Karpas-422 (cell line): ENCODE measurements around the gene UCHL5. TPM values are rescaled to one million over a fixed set of nuclear protein-coding genes. Genes with fewer than 3 reads are reported as not detected.
A peak's percentile ranks its signal among the peaks of the same experiment; 100 is the strongest.
"Not testable (repeated sequence)": the region's sequence is repeated elsewhere in the genome, so short reads cannot be mapped to it uniquely, and the experiment has no call there.

ENCODE experiments used
- DNase-seq: peaks from one replicate; pipeline ENCODE4 v3.0.0-alpha.2; 2015
- H2AFZ ChIP-seq: fragments of 200-600 bp; sonication (generic); 2 replicates; pipeline ENCODE4 v1.6.1; 2014; ENCODE audit warnings: antibody characterized with exemption, low read length, mixed read lengths
- H3K27ac ChIP-seq: fragments of 200-600 bp; sonication (generic); 2 replicates; pipeline ENCODE4 v1.5.1; 2014; ENCODE audit warnings: mild to moderate bottlenecking, low read length, moderate library complexity
- H3K27me3 ChIP-seq: fragments of 200-600 bp; sonication (generic); 2 replicates; pipeline ENCODE4 v1.6.1; 2014; ENCODE audit warnings: low read length, mixed read lengths
- H3K36me3 ChIP-seq: fragments of 200-600 bp; sonication (generic); 2 replicates; pipeline ENCODE4 v1.6.1; 2014; ENCODE audit warnings: low read length, mixed read lengths; ENCODE audit not compliant: insufficient read depth
- H3K4me1 ChIP-seq: fragments of 200-600 bp; sonication (generic); 2 replicates; pipeline ENCODE4 v1.6.1; 2014; ENCODE audit warnings: mild to moderate bottlenecking, low read length, mixed read lengths
- H3K4me2 ChIP-seq: fragments of 200-600 bp; sonication (generic); 2 replicates; pipeline ENCODE4 v1.6.1; 2014; ENCODE audit warnings: low read length, low read depth, mild to moderate bottlenecking; ENCODE audit not compliant: poor library complexity, severe bottlenecking
- H3K4me3 ChIP-seq: fragments of 200-600 bp; sonication (generic); 2 replicates; pipeline ENCODE4 v1.5.1; 2014; ENCODE audit warnings: mild to moderate bottlenecking, antibody characterized with exemption, low read length, mixed read lengths
- H3K79me2 ChIP-seq: fragments of 200-600 bp; sonication (generic); 2 replicates; pipeline ENCODE4 v1.6.1; 2014; ENCODE audit warnings: mild to moderate bottlenecking, low read length, mixed read lengths
- H3K9ac ChIP-seq: fragments of 200-600 bp; sonication (generic); 2 replicates; pipeline ENCODE4 v1.6.0; 2014; ENCODE audit warnings: low read length
- H3K9me2 ChIP-seq: fragments of 200-600 bp; sonication (generic), shearing (Covaris generic); replicated peaks from 2 replicates; pipeline ENCODE4 v1.6.0; 2014; ENCODE audit warnings: mild to moderate bottlenecking, low read length, moderate library complexity; ENCODE audit not compliant: insufficient read depth
- H3K9me3 ChIP-seq: fragments of 300-700, 200-600 bp; sonication (generic); 2 replicates; pipeline ENCODE4 v1.6.1; 2014; ENCODE audit warnings: low read length, mixed read lengths
- H4K20me1 ChIP-seq: fragments of 200-600 bp; sonication (generic); 2 replicates; pipeline ENCODE4 v1.6.1; 2014; ENCODE audit warnings: mild to moderate bottlenecking, antibody characterized with exemption, low read length, low read depth; ENCODE audit not compliant: insufficient read depth
- total RNA-seq: library from RNA; depleted of rRNA; stranded (reverse); fragments of >200 nt; shearing (Covaris generic); gene quantifications from 2 replicates; pipeline ENCODE4 v1.2.3, GENCODE V29; 2014; ENCODE audit warnings: low replicate concordance

Gene UCHL5
- total RNA-seq, 1 experiment from 2014 or later, result 63.4 TPM

- DNase-seq, result no peak
- Histone ChIP-seq H2AFZ (no peak overlapping the region), H3K4me2 (no peak overlapping the region), H3K4me1 (no peaks in the 10 kb centered on the region; the same call in 1 of the 2 replicates), H3K9me3 (no peaks in the 10 kb centered on the region), H3K27me3 (no peaks in the 10 kb centered on the region), H3K4me3 (no peak overlapping the region), H3K9ac (no peak overlapping the region), H3K9me2 (no peaks in the 10 kb centered on the region), H3K27ac (no peak overlapping the region), H4K20me1 (no peaks in the 10 kb centered on the region), H3K36me3 (peaks cover 42% of the 10 kb centered on the region), H3K79me2 (peaks cover 96% of the 10 kb centered on the region)
Measured at GRCh38 chr1:193036337-193037047, 22.7 kb downstream of the UCHL5 start.

- peaks cover 96% of the 10 kb centered on the region for H3K79me2 ChIP-seq
- no peak overlapping the region for H3K4me3 ChIP-seq
- H3K27me3 ChIP-seq, result no peaks in the 10 kb centered on the region
- 0 out of 2 replicates have a peak, but pooled peaks cover 3% of the 10 kb centered on the region for H3K4me1 ChIP-seq
- no peaks in the 10 kb centered on the region for H3K9me2 ChIP-seq
- H3K27ac ChIP-seq, result no peak overlapping the region
- H3K9me3 ChIP-seq, result no peaks in the 10 kb centered on the region
- DNase-seq, result no peak
- no peak overlapping the region for H3K4me2 ChIP-seq
- H2AFZ ChIP-seq, result no peak overlapping the region
- H3K36me3 ChIP-seq, result peaks cover 48% of the 10 kb centered on the region
- no peaks in the 10 kb centered on the region for H4K20me1 ChIP-seq
- H3K9ac ChIP-seq, result no peak overlapping the region
Measured at GRCh38 chr1:193033610-193034009, 25.6 kb downstream of the UCHL5 start.

GRCh38 chr1:193032643-193033427, 26.3 kb downstream of the UCHL5 start:
- H3K9me3 ChIP-seq, H3K4me2 ChIP-seq, H3K9me2 ChIP-seq, H4K20me1 ChIP-seq, H3K27me3 ChIP-seq, H3K4me1 ChIP-seq, H2AFZ ChIP-seq, H3K9ac ChIP-seq, H3K4me3 ChIP-seq, H3K27ac ChIP-seq, DNase-seq: not testable (repeated sequence)
- peaks cover 51% of the 10 kb centered on the region for H3K36me3 ChIP-seq
- H3K79me2 ChIP-seq, result peaks cover 91% of the 10 kb centered on the region

GRCh38 chr1:193031431-193031830, 27.7 kb downstream of the UCHL5 start:
- H3K4me3 ChIP-seq, result no peak overlapping the region
- H3K36me3 ChIP-seq, result peaks cover 46% of the 10 kb centered on the region; the same call in 1 of the 2 replicates
- no peak overlapping the region for H3K4me2 ChIP-seq
- H4K20me1 ChIP-seq, result no peaks in the 10 kb centered on the region
- H3K4me1 ChIP-seq, result 0 out of 2 replicates have a peak, but pooled peaks cover 3% of the 10 kb centered on the region
- H3K9me3 ChIP-seq, result no peaks in the 10 kb centered on the region
- H2AFZ ChIP-seq, result no peak overlapping the region
- no peak overlapping the region for H3K9ac ChIP-seq
- H3K79me2 ChIP-seq, result peaks cover 84% of the 10 kb centered on the region
- H3K9me2 ChIP-seq, result no peaks in the 10 kb centered on the region
- no peaks in the 10 kb centered on the region for H3K27me3 ChIP-seq
- H3K27ac ChIP-seq, result no peak overlapping the region
- peak; percentile 51 for DNase-seq

- H2AFZ ChIP-seq, result no peak overlapping the region
- H4K20me1 ChIP-seq, result no peaks in the 10 kb centered on the region
- no peak overlapping the region for H3K27ac ChIP-seq
- H3K4me2 ChIP-seq, result no peak overlapping the region
- H3K27me3 ChIP-seq, result no peaks in the 10 kb centered on the region
- H3K79me2 ChIP-seq, result peaks cover 84% of the 10 kb centered on the region
- H3K4me1 ChIP-seq, result 0 out of 2 replicates have a peak, but pooled peaks cover 3% of the 10 kb centered on the region
- no peak overlapping the region for H3K9ac ChIP-seq
- H3K36me3 ChIP-seq, result peaks cover 48% of the 10 kb centered on the region; the same call in 1 of the 2 replicates
- H3K4me3 ChIP-seq, result no peak overlapping the region
- no peak for DNase-seq
- no peaks in the 10 kb centered on the region for H3K9me2 ChIP-seq
- H3K9me3 ChIP-seq, result no peaks in the 10 kb centered on the region
Measured at GRCh38 chr1:193030280-193030679, 28.9 kb downstream of the UCHL5 start.

GRCh38 chr1:193025218-193025617, 33.9 kb downstream of the UCHL5 start:
- Histone ChIP-seq H4K20me1 (no peaks in the 10 kb centered on the region), H3K9me2 (no peaks in the 10 kb centered on the region), H2AFZ (no peak overlapping the region), H3K27ac (no peak overlapping the region), H3K4me1 (no peaks in the 10 kb centered on the region), H3K4me3 (no peak overlapping the region), H3K9ac (no peak overlapping the region), H3K27me3 (no peaks in the 10 kb centered on the region), H3K9me3 (no peaks in the 10 kb centered on the region), H3K4me2 (no peak overlapping the region), H3K79me2 (peaks cover 48% of the 10 kb centered on the region), H3K36me3 (peaks cover 56% of the 10 kb centered on the region; the same call in 1 of the 2 replicates)
- DNase-seq, result no peak

GRCh38 chr1:193019442-193020026, 39.6 kb downstream of the UCHL5 start:
- Histone ChIP-seq H3K9me3 (no peaks in the 10 kb centered on the region), H2AFZ (no peak overlapping the region), H3K36me3 (peaks cover 60% of the 10 kb centered on the region; the same call in 1 of the 2 replicates), H3K27ac (no peak overlapping the region), H3K9me2 (no peaks in the 10 kb centered on the region), H3K4me2 (no peak overlapping the region), H3K9ac (no peak overlapping the region), H3K4me3 (no peak overlapping the region), H3K27me3 (no peaks in the 10 kb centered on the region), H3K79me2 (peaks cover 14% of the 10 kb centered on the region; the same call in 1 of the 2 replicates), H4K20me1 (no peaks in the 10 kb centered on the region), H3K4me1 (no peaks in the 10 kb centered on the region)
- DNase-seq, result peak; percentile 74

GRCh38 chr1:193016788-193017187, 42.4 kb downstream of the UCHL5 start:
- Histone ChIP-seq H3K4me2 (no peak overlapping the region), H3K4me3 (no peak overlapping the region), H3K79me2 (peaks cover 12% of the 10 kb centered on the region; the same call in 1 of the 2 replicates), H3K27me3 (no peaks in the 10 kb centered on the region), H3K36me3 (peaks cover 53% of the 10 kb centered on the region; the same call in 1 of the 2 replicates), H4K20me1 (no peaks in the 10 kb centered on the region), H2AFZ (no peak overlapping the region), H3K9ac (no peak overlapping the region), H3K9me2 (no peaks in the 10 kb centered on the region), H3K9me3 (no peaks in the 10 kb centered on the region), H3K27ac (no peak overlapping the region), H3K4me1 (no peaks in the 10 kb centered on the region)
- no peak for DNase-seq
